HG03439 (cell line): ENCODE measurements around the gene STUB1.
A peak's percentile ranks its signal among the peaks of the same experiment; 100 is the strongest.

ENCODE experiments used
- ATAC-seq: cut with Tn5 transposase; IDR thresholded peaks from one replicate; pipeline ENCODE4 v1.9.1; 2021; ENCODE audit warnings: mild to moderate bottlenecking, moderate library complexity; ENCODE audit not compliant: unreplicated experiment

The STUB1 gene

DNA sequence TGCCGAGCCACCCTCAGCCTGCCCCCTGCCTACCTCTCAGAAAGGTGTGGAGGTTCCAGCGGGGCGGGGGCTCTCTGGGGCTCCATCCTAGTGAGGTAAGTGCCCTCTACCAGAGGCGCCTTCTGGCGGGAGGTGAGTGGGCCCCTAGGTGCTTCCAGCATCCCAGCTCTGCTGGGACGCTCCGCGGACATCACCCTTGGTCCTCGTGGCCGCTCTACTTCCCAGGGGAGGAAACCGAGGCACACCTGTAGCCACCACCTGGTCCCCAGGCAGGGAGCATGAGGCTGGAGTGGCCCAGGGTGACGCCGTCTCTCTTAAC is 37.2 kb upstream of the STUB1 start:
- ATAC-seq = no peak

DNA sequence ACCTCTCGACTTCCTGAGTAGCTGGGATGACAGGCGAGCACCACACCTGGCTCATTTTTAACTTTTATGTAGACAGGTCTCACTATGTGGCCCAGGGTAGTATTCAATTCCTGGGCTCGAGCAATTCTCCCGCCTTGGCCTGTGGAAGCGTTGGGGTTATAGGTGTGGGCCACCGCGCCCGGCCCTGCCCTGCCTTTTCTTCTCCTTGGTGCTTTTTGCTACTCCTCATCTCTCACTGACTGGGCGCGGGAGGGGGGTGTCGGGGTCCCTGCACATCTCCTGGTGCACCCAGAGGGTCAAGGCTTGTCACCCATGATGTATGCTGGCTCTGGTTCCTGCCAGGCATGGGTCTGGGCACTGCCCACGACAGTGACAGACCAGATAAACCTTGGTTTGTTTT is 35.7 kb upstream of the STUB1 start:
- ATAC-seq = no peak

DNA sequence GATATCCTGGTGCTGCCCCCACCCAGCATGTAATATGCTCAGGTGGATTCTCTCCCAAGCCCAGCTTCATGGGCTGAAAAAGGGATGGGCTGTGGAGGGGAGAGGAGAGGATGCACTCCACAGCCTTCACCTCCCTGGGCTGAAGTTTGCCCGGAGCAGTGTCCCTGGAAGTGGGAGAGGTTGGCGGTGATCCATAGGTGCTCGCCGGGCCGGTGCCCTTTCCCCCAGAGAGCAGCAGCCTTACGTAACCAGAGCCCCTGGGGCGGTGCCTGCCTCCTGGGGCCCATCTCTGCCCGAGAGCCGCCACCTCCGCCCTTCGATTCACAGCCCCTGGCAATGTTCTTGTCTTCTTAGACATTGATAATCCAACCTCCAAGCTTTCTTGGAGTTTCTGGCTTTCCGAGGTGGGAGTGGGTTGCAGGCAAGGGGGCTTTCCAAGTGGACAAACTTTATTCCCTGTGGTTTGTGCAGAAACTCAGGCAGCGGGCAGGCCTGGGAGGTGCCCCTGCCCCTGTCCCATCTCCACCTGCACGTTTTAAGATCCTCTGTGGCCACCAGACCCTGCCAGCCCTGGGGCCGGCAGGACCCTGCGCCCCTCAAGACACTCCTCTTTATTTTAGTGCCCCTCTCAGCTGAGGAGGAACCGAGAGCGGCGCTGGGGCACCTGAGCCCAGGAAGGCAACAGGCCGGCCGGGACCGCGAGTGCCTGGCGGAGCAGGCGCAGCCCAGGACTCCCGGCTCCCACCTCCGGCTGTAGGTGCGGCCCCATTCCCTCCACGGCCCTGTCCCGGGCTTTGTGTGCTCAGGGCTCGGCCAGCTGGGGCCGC is 34.1 kb upstream of the STUB1 start:
- no peak for ATAC-seq

DNA sequence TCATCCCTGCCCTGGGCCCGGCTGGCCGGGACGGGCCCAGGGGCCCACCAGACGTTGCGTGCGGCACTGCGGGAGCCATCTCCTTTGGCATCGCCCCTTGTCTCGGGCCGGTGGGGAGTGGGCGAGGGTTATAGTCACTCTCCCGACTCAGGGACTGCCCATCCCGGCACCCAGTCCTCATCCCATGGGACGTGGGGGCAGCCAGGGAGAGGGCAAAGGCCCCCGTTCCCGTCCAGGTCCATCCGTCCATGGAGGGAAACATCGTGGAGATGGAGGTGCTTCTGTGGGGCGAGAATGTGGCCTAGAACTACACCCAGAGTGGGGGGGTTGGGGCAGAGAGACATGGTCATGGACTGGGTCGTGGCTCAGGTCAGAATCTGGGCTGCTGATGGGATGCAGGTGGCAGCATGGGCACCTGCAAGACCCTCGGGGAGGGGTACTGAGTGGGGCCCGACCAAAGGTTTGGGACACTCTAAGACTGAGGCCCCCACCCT is 33.5 kb upstream of the STUB1 start:
- ATAC-seq = no peak

DNA sequence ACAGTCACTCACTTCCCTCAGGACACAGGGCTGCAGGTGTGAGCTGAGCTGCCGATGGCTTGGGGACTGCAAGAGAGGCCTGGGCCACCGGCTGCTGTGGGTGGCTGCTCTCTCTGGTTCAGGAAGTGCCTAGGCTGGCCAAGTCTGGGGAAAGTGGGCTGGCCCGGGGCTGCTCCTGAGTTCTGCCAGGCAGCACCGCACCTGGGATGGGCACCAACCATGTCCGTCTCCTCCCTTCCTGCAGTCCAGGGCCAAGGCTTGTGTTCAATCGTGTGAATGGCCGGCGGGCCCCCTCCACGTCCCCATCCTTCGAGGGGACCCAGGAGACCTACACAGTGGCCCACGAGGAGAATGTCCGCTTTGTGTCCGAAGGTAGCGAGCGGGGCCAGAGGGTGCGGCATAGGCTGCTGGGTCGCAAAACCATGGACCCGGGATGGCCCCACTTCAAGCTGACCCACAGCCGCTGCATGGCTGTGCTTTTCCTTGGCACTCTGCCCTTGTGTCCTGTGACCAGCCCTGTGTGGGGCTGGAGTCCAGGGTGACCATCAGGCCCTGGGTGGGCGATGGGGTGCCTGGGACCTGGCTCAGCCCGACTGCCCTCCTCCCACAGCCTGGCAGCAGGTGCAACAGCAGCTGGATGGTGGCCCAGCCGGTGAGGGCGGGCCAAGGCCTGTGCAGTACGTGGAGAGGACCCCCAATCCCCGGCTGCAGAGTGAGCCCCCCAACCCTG is 32.9 kb upstream of the STUB1 start:
- ATAC-seq = no peak

DNA sequence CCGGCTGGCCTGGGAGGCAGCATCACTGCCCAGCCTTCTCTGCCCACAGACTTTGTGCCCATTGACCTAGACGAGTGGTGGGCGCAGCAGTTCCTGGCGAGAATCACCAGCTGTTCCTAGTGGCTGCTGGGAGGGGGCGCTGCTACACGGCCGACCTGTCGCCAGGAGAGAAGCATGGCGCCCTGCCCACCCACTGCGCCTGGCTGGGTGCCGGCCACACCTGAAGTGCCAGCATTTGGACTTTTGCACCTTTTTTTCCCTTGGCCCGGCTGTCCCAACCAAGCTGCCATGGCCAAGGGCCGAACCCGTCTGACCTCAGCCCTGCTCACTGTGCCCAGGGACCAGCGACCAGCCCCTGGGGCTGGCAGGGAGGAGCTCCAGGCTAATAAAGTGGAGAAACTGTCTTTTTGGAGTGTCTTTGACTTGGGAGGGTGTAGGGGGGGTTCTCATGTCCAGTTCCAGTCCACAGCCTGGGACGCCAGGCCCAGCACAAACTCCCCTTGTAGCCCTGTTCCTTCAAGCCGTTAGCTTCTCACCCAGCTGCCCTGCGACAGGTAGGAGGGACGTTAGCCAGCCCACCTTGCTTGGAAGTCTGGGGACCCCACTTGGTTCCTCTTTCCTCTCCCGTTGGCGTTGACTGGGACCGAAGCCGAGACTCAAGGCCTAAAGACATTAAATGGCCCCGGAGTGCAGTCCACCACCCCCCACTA is 32.0 kb upstream of the STUB1 start:
- no peak for ATAC-seq

DNA sequence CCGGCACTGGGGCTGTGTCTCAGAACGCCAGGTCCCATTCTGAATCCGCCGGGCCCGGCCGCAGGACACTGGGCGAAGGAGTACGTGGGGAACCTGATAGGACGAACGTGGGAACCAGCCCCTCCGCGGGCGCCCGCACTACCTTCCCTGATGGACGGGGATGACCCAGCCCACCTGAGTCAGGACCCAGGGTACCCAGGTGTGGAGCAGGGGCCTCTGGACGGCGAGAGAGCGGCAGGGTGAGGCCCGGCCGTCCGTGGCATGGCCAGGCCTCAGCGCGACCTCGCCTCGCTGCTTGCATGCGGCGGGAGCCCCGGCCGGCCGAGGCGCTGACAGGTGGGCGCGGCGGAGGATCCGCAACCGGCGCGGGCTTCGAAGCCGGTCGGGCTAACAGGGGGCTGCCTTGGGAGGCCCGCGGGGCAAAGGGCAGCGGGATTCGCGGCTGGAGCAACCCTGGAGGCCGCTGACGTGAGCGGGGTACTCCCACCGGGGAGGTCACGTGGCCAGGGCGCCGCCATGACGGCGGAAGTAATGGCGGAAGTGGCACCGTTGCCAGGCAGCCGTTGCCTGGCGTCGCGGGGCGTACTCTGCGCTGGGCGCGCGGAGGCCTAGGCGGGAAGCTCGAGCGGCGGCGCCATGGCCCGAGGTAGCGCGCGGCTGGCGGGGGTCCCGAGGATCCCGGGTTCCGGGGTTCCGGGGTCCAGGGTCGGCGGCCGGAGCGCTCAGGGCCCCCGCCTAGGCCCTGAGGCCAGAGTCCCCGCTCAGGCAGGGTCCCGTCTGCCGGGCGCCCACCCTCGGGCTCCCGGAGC is 31.2 kb upstream of the STUB1 start, which contains the start of gene WDR90:
Gene WDR90, plus strand, starts transcription at position 585 of the 809 bp plus-strand sequence. Its CDS starts 52 bp downstream, at position 637.
- peak; percentile 65 for ATAC-seq

DNA sequence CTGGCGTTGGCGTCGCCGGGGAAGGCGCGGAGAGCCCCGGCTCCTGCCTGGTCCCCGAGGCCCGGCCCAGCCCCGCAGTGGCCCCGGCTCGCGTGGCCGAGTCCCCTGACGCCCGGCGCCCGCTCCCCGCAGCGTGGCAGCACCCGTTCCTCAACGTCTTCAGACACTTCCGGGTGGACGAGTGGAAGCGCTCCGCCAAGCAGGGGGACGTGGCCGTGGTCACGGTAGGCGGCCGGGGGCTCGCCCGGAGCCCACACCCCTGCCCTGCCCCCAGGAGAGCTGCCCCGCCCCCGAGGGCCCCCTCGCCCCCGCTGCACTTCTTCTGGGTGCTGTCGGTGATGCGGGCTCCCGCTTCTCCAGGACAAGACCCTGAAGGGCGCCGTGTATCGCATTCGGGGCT is 30.6 kb upstream of the STUB1 start:
- ATAC-seq = peak; percentile 9

DNA sequence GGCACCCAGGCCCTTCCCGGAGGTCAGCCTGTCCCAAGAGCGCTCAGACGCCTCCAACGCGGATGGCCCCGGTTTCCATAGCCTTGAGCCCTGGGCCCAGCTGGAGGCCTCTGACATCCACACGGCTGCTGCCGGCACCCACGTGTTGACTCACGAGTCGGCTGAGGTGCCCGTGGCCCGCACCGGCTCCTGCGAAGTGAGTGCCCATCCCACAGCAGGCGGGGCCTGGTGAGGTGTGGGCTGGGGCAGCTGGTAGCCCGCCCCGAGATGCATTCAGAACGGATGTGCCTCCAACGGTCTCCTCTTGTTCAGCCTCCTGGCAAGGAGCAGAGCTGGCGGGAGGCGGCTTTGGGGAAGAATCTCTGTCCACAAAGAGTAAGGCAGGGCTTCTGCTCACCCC is 28.4 kb upstream of the STUB1 start:
- ATAC-seq = no peak

DNA sequence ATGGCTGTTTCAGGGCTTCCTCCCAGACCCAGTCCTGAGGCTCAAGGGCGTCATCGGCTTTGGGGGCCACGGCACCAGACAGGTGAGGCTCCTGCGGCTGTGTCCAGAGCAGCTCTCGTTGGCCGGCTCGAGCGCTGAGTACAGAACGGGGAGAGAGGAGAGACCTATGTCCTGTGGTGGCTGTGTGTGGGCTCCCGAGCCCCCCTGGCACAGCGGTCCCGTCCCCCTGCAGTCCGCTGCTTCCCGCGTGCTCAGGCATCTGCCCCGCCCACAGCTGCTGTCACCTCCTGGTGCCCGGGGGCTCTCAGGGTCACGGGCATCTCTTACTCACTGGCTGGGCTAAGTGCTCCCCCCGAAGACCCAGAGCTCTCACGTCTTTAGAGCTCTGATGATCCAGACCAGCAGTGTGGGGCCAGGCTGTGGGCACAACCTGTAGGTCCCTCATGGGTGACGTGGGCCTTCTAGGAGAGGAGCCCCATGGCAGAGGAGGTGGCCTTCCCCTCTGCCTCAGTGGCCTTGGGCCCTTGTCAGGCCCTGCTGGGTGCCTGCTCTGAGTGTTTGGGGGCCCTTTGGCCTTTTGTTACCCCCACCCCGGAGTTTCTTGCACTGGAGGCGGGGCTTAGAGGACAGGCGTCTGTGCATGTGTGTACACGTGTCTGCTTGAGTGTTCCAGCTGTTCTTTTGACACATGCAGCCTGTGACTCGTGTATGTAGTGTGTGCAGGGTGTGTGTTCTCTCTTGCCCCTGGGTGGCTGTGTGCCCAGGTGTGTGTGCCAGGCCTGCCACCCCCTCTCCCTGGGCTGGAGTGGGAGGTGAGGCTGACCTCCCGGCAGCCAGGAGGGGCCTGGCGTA is 27.5 kb upstream of the STUB1 start:
- ATAC-seq = no peak

DNA sequence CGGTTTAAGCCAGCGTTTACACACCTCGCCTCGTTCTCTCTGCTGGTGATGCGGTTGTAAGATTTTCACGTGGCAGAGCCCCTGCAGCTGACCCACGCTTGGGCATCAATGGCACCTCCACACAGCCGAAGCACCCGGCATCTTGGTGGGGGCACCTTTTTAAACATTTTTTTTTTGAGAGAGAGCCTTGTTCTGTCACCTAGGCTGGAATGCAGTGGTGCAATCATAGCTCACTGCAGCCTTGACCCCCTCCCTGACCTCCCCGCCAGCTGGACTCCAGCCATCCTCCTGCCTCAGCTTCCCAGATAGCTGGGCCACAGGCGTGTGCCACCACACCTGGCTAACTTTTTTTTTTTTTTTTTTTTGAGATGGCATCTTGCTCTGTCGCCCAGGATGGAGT is 26.2 kb upstream of the STUB1 start:
- ATAC-seq = no peak

DNA sequence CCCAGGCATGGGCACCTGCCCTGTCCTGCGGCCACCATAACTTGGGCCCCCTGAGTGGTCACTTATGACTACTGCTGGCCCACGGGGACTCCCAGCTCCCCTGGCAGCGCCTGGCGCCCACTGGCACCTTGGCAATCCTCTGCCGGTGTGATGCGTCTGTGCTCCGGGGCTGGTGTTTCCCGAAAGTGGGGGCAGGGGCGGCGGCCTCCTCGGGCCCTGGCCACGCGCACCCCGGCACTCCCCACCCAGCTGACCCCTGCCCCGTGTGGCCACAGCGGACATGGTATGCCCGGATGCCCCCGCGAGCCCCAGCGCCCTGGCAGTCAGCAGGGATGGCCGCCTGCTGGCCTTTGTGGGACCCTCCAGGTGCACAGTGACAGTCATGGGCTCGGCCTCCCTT is 22.7 kb upstream of the STUB1 start:
- ATAC-seq = no peak

DNA sequence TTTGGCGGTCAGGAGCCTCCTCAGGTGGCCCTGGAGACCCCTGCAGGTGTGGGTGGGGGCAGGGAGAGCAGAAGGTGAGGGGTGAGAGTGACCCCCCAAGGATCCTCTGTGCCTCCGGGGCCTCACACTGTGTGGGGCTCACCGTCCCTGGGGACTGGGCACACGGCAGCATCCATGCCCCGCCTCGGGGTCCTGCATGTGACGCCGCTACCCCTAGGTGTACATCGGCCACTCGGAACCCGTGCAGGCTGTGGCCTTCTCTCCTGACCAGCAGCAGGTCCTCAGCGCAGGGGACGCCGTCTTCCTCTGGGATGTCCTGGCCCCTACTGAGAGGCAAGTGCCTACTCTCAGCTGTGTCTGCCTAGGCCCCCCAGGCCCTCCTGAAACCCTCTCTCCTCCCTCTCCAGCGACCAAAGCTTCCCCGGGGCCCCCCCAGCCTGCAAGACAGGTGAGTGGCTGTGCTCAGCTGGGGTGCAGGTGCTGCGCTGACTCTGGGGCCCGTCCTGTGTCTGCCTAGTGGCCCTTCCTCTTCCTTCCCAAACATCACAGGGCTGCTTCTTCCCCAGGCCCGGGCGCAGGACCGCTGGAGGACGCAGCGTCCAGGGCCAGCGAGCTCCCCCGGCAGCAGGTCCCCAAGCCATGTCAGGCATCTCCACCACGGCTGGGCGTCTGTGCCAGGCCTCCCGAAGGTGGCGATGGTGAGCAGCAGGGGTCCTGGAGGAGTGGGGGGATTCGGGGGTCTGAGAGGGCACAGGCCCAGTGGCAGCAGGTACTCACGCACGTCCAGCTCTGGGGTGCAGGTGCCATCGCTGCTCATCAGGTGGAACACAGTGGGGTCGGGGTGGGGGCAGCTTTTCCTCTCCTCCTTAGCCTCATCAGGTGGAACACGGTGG is 21.3 kb upstream of the STUB1 start:
- no peak for ATAC-seq

DNA sequence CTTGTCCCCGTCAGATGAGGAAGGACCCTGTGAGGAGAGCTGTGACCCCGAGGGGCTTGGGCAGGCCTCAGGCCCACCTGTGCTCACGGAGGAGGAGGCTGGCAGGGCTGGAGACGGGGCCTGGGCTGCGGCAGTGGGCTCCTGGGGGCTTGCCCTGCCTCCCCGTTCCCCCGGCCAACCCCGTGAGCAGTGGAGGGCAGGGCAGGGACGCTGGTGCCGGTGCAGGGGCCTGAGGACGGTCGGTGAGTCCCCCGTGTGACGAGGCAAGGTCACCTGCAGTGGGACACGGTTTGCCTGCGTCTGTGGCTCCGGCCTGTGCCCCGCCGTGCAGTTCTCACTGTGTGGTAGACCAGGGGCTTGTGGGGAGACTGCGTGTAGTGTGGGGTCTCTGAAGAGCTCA is 20.6 kb upstream of the STUB1 start:
- no peak for ATAC-seq

DNA sequence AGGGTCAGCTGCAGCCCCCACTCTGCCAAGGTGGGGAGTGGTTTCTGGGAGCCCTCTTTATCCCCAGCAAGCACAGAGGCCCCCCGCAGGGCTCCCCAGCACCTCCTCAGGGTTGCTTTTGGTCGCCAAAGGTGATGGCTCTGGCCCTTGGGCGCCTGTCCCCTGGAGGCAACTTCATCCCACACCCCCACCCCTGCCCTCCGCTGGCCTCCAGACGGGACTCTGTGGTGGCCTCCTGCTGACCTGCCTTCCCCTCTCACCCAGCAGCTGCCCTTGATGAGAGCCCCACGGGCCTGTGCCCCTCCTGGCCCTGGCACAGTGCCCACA is 20.1 kb upstream of the STUB1 start:
- no peak for ATAC-seq

DNA sequence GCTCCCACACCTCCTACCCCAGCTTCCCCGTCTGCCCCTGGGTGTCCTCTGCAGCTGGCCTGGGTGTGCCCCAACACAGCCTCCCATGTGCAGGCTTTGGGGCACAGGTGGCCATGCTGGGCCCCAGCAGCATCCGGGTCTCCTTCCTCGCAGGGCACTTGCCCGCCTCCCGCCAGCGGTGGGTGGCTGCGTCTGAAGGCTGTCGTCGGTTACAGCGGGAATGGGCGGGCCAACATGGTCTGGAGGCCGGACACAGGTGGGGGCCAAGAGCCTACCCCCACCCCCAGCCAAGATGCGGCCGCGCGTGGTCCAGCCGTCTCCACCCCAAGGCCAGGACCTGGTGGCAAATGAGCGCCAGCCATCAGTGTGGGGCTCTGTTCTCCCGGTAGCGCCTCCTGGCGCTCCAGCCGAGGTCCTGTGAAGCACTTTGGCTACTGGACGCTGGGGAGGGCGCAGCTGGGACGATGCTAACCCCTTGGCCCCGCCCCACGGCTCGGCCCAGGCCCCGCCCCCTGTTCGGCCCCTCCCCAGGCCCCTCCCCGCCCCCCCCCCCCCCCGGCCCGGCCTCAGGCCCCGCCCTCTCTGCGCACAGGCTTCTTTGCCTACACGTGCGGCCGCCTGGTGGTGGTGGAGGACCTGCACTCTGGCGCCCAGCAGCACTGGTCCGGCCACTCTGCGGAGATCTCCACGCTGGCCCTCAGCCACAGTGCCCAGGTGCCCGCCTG is 19.6 kb upstream of the STUB1 start:
- ATAC-seq = peak; percentile 28

DNA sequence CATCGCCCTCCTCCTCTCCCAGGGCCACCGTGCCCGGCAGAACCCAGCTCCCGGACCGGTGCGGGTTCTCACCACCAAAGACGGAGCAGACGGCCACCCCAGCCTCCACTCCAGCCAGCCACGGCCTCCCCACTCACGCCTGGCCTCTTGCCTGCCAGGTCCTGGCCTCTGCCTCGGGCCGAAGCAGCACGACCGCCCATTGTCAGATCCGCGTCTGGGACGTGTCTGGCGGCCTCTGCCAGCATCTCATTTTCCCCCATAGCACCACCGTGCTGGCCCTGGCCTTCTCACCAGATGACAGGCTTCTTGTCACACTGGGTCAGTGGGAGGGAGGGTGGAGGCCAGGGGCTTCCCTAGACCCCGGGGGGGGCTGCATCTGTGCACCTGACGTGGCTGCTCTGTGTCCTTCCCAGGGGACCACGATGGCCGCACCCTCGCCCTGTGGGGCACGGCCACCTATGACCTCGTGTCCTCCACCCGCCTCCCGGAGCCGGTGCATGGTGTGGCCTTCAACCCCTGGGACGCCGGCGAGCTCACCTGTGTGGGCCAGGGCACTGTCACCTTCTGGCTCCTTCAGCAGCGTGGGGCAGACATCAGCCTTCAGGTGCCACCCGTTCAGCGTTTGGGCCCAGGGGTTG is 18.9 kb upstream of the STUB1 start:
- peak; percentile 11 for ATAC-seq

DNA sequence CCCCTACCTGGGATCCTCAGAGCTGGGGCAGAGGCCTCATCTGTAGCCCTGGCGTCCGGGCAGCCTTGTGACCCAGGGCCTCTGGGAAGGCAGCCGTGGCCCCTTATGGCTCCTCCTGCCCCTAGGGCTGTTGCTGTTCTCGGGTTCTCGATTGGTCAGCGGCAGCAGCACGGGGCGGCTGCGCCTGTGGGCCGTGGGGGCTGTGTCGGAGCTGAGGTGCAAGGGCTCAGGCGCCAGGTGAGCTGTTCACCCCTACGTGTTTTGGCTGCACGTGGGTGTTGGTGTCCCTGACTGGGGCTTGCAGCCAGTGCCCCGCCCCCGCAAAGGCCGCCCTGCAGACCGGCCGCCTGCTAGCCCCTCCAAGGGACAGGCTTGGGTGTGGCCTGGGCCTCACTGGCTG is 18.1 kb upstream of the STUB1 start:
- no peak for ATAC-seq
